SKM-1 (cell line): Measurements from ENCODE around the gene IGLL5.
"Not testable (repeated sequence)": the region's sequence is repeated elsewhere in the genome, so short reads cannot be mapped to it uniquely, and the experiment has no call there.

Experiments used
- DNase-seq: peaks from one replicate; lab custom pipeline; 2025; ENCODE audit not compliant: unreplicated experiment; lab: John Stamatoyannopoulos, UW

The IGLL5 gene

GRCh38 chr22:22912988-22913253 is 25.3 kb downstream of the IGLL5 start:
- no peak for DNase-seq

DNA sequence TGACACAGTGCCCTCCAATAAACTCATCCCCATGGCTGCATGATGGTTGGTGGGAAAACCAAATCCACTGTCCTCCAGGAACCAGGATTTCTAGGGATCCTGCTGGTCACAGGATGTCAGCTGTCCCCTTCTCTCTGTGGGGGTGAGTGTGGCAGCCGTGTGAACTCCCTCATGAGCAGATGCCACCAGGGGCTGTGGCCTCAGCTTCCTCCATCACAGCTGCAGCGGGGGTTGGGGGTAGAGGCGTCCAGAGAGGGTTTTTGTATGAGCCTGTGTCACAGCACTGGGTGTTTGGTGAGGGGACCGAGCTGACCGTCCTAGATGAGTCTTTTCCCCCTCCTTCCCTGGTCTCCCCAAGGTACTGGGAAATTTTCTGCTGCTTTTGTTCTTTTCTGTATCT is 26.4 kb downstream of the IGLL5 start:
- DNase-seq, result no peak

GRCh38 chr22:22914726-22915669 is 27.4 kb downstream of the IGLL5 start:
- no peak for DNase-seq

- DNase-seq, result no peak
Observed at GRCh38 chr22:22915670-22916035, 28.0 kb downstream of the IGLL5 start.

GRCh38 chr22:22916215-22916951 is 28.8 kb downstream of the IGLL5 start:
- DNase-seq, result no peak

DNA sequence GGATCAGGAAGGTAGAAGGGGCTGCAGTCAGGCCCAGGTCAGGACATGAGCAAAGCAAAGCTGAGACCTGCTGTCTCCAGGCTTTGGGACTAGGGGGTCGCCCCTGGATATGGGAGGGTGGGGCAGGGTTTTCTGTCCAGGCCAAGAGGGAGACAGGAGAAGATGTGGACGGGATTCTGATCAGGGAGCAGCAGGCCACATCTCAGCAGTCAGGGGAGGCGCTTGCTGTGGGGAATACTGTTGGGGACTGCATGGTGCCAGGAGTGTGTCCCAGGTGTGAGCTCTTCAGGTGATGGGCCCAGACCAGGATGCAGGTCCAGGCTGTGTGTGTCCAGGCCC is 29.3 kb downstream of the IGLL5 start:
- DNase-seq, result no peak

DNA sequence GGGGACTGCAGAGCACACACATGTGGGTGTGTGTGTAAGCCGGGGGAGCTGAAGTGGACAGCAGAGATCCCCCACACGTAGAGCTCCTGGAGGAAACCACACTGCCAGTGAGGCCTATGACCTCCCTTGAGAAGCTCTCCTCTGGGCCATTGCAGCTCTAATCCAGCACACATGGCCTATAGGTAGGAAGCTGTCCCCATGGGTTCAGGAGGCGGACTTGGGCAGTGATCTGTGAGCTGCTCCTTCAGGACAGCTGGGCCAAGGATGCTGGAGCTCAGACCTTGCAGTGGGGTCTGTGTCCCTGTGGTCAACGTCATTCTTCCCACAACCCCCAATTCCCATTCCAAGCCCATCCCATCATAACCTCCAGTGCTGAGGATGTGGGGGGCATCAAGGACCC is 29.8 kb downstream of the IGLL5 start:
- no peak for DNase-seq

GRCh38 chr22:22918297-22918965 is 30.8 kb downstream of the IGLL5 start:
- no peak for DNase-seq

DNA sequence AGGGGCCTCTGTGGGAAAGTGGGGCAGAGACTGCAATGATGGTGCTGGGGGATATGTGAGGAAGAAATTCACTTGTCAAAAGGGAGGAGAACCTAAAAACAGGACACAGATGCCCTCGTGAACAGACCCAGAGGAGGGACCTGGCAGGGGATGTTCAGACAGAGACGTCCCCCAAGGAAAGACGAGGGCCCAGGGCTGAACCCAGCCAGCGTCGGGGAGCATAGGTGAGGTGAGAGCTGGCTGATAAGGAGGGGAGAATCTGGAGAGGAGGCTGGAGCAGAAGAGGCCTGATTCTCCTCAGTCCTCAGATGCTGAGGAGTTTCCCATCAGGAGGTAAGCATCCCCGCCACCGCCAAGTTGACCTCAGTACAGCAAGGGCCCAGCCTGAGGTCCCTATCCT is 31.4 kb downstream of the IGLL5 start:
- no peak for DNase-seq

GRCh38 chr22:22920104-22920654 is 32.6 kb downstream of the IGLL5 start:
- DNase-seq, result no peak

- no peak for DNase-seq
Observed at GRCh38 chr22:22920910-22921550, 33.4 kb downstream of the IGLL5 start.

DNA sequence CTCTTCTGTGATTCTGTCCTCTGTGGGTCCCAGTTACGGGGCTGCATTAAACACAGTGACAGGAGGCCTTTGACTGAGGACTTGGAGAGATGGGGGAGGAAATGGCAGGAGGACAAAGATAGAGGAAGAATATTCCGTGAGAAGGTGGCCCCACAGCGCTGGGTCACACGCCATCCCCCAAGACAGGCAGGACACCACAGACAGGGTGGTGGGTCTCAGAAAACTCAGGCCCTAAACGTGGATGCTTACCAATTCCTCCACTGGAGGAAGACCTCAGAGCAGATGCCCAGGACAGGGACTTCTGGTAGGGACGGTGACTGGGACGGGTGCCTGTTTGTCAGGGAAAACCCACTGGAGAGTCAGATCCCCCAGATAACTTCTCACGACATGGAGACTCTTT is 34.0 kb downstream of the IGLL5 start:
- DNase-seq, result no peak

DNA sequence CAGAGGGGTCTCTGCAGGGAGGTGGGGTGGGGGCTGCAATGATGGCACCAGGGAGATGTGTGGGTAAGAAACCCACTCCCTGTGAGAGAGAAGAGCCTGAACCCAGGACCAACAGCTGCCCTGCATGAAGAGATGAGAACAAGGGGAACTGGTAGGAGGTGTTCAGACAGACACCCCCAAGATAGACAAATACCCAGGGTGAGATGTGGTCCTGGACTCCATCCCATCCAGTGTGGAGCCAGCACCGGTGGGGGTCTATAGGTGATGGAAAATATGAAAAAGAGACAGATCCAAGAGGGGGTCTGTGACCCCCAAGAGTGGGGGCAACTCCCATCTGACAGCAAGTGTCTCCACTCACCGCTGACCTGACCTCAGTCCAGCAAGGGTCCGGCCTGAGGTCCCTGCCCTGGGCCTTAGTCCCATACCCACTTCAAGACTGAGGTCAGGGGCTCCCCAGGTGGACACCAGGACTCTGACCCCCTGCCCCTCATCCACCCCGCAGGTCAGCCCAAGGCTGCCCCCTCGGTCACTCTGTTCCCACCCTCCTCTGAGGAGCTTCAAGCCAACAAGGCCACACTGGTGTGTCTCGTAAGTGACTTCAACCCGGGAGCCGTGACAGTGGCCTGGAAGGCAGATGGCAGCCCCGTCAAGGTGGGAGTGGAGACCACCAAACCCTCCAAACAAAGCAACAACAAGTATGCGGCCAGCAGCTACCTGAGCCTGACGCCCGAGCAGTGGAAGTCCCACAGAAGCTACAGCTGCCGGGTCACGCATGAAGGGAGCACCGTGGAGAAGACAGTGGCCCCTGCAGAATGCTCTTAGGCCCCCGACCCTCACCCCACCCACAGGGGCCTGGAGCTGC is 34.7 kb downstream of the IGLL5 start:
- not testable (repeated sequence) for DNase-seq

DNA sequence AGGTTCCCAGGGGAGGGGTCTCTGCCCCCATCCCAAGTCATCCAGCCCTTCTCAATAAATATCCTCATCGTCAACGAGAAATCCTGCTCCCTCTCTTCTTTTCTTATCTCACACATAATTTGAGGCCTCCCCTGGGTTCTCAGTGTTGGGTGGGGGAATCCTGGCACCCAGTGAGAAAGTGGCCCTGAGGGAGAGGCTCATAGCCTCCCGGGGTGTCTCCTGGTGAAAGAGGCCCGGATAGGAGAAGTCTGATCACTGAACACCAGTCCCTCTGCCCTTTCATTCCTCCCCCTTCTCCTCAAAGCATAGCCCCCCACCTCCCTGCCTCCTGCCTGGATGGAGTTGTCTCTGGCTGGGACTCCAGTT is 35.3 kb downstream of the IGLL5 start:
- DNase-seq, result no peak

DNA sequence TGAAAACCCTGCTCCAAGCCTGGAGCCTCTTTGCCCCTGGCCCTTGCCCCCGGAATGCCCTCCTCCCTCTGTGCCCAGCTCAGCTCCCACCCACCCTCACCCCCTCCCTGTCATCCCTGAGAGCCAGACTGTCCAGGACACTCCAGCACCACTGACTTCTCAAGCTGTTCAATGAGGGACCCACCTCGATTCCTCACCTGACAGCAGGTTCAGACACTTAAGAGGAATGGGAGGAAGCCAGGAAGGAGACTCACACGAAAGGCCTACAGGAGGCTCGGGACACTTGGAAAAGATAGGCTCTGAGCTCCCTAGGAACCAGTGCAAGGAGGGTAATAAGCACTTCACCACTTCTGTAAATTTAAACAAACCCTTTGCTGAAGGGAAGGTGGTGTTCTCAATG is 35.8 kb downstream of the IGLL5 start:
- no peak for DNase-seq

GRCh38 chr22:22923930-22924329 is 36.3 kb downstream of the IGLL5 start:
- no peak for DNase-seq

DNA sequence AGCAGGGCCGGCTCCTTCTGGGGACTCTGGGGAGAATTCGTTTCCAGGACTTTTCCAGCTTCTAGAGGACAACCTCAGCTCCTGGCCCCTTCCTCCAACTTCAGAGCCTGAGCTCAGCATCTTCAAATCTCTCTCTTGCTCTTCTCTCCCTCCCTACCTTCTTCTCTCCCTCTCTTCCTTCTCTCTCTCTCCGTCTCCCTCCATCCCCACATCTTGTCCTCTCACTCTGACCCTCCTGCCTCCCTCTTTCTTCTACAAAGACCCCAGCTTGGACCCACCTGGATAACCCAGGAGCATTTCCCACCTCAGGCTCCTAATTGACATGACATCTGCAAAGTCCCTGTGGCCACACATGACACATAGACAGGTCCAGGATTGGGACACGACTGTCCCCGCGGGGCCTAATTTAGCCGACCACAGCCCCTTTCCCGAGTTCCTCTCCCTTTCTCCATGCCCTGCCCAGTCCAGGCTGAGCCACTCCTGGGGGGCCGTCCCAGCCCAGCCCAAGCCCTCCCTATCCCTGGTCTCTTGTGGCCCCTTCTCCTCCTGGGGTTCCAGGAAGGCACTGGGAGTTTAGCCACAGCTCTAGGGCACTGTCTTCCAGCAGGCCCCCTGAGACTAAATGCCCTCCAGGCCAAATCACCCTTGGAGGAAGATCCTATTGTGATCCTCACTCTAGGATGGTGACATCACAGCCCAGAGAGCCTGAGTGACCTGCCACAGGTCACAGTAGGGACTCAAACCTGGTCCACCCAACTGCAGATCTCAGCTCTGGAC is 36.9 kb downstream of the IGLL5 start:
- DNase-seq, result no peak

- DNase-seq, result no peak
Observed at GRCh38 chr22:22925146-22925804, 37.7 kb downstream of the IGLL5 start.

- DNase-seq, result no peak
Observed at GRCh38 chr22:22925805-22926369, 38.3 kb downstream of the IGLL5 start.
